GM12875 (cell line): ENCODE measurements around the gene MET.

Source experiments
- H3K4me3 ChIP-seq: one replicate; pipeline ENCODE4 v1.5.1; 2011; ENCODE audit warnings: low read depth, low read length, control low read depth
- TF ChIP-seq, protein P1 (sequence below): IDR thresholded peaks from 2 replicates; pipeline ENCODE4 v1.5.1; 2011; ENCODE audit warnings: low read depth, mild to moderate bottlenecking, control low read depth, inconsistent platforms, low read length, moderate library complexity, borderline replicate concordance; ENCODE audit not compliant: insufficient read depth

The MET gene

DNA sequence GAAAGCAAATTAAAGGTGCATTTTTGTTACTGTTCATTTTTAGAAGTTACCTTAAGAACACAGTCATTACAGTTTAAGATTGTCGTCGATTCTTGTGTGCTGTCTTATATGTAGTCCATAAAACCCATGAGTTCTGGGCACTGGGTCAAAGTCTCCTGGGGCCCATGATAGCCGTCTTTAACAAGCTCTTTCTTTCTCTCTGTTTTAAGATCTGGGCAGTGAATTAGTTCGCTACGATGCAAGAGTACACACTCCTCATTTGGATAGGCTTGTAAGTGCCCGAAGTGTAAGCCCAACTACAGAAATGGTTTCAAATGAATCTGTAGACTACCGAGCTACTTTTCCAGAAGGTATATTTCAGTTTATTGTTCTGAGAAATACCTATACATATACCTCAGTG lies 99.6 kb downstream of the MET start:
- no peak overlapping the region for H3K4me3 ChIP-seq
- TF ChIP-seq, protein P1, sequence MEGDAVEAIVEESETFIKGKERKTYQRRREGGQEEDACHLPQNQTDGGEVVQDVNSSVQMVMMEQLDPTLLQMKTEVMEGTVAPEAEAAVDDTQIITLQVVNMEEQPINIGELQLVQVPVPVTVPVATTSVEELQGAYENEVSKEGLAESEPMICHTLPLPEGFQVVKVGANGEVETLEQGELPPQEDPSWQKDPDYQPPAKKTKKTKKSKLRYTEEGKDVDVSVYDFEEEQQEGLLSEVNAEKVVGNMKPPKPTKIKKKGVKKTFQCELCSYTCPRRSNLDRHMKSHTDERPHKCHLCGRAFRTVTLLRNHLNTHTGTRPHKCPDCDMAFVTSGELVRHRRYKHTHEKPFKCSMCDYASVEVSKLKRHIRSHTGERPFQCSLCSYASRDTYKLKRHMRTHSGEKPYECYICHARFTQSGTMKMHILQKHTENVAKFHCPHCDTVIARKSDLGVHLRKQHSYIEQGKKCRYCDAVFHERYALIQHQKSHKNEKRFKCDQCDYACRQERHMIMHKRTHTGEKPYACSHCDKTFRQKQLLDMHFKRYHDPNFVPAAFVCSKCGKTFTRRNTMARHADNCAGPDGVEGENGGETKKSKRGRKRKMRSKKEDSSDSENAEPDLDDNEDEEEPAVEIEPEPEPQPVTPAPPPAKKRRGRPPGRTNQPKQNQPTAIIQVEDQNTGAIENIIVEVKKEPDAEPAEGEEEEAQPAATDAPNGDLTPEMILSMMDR, result no peak

DNA sequence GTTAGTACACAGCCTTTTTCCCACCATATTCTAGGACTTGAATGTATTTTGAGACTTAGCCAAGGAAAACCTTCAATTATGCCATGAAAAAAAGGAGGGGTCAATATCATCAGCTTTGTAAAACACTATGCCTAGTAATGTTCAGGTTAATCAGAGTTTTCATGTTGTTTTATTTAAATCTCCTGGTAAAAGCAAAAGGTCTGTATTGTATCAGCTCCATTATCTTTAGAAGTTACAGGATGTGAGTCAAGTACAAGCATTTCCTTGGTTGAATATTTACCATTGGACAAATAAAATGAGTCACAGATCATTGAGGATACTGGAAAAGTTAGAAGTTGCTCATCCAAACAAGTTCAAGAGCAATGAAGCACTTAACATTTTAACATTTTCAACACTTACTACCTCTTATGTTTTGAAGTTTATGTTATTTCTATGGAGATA lies 100.4 kb downstream of the MET start:
- H3K4me3 ChIP-seq, result no peak overlapping the region
- TF ChIP-seq, protein P1, result no peak

DNA sequence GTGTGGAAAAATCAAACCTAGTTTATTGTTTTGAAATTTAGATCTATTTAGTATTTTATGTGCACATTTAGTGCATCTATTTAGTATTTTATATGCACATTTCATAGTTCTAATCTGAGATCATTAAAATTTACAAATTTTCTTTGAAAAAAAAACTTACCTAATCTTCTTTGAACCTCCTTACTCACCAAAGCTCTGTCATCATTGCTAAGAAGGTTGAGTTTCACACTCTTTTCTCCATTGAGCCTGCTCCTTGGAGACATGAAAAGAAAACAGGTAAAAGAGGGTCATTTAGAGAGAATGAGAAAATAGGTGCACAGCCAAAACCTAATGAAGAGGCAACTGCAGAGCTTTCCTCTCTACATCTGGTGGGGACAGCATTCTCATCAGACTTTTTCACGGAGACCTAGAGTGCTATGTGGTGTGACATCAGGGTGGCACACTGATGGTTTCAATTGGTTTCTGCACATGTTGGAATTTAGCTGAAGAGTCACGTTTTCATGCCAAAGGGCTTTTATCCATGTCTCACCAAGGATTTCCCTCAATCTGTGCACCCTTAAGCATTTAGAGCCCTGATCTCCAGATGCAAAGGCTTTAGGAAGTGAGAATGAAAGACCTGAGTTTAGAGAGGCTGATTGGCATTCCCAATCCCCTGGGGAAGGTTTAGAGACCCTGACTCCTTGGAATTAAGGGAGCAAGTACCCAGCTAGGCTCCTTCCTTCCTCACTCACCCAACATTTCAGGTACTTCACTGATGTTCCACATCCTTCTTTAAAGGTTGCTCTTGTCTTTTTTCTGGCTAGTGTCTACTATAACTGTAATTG lies 101.1 kb downstream of the MET start:
- TF ChIP-seq, protein P1, result no peak

DNA sequence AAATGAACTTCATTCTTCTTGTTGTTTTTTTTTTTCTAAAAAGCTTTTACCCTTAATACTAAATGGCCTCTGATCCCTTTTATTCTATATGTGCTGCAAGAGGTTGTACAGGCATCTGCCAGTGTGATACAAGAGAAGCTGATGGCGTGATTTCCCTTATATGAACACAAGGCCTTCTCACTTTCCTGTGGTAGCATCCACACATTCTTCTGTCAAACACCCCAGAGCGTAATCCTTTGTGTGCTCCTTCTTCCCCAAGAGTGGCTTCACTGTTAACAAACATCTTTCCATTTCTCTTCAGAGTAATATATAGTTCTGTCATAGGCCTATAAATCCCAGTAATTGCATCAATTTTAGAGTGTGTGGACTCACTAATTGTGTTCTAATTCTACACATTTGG lies 104.0 kb downstream of the MET start:
- TF ChIP-seq, protein P1, result no peak
- no peak overlapping the region for H3K4me3 ChIP-seq

More for the DNA sequence above, 101.1 kb downstream of the MET start:
- no peak overlapping the region for H3K4me3 ChIP-seq

DNA sequence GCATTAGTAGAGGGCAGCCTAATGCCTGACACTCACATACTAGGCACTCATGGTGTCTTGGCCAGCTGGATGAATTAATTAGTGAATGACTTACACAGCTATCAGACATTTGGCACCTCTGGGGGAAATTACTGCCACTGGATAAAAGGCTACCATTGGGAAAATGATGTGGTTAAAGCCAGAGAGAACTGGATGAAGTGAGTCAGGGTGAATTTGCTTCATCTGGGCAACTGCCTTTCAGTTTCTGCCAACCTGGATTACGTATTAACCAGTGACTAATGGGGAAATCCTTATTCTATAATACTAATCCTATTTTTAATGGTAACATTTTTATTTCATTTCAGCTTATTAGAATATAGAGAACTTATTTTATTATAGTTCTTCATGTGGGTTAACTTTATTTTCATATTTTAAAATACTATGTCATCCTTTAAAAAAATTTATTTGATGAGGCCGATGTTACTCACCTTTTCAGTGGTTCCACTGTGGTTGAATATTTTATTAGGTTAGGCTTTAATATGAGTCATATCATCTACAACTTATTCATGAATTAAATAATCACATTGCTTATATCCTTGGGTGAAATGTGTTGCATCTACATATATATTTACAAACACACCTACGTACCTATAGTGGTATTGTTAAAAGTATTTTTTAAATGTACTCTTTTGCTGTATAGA lies 104.8 kb downstream of the MET start:
- no peak overlapping the region for H3K4me3 ChIP-seq

DNA sequence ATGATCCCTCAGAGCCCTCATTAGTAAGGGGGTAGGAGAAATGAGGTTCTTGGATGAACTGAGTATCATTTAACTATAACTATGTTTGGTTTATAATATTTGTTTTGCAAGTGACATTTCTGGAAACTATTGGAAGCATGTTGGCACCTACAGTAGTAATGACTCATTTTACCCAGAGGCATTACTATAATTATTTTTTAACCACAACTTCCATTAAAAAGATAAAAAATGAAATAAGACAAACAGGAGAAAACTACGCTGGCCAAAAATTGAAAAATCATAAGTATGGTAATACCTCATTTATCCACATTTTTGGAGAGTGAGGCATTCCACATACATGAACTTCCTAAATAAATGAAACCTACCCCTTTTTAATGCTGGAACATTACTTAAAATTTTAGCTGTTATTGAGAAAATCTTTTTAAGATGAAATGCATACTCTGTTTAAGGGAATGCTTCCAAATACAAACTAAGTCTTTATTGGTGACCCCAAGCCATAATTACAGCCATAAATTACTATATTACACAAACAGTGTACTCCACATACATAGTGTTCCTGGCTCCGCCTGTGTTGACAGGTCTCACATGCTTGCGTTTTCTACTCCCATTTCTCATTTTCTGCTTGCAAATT lies 105.8 kb downstream of the MET start:
- TF ChIP-seq, protein P1, result no peak
- no peak overlapping the region for H3K4me3 ChIP-seq

More for the DNA sequence above, 104.8 kb downstream of the MET start:
- TF ChIP-seq, protein P1, result no peak
